Stimulated activated CD4-positive, alpha-beta T cell treated with anti-CD3 and anti-CD28 coated beads, Interleukin-4, amount 100 ng/mL, for 1 hour (primary cell): ENCODE data around the gene MYMK.

ENCODE experiments used
- DNase-seq: peaks from one replicate; pipeline ENCODE4 v3.0.0-alpha.2; 2020

Gene MYMK

GRCh38 chr9:133557581-133557980, 32.8 kb upstream of the MYMK start:
- DNase-seq = no peak

- no peak for DNase-seq
Measured at GRCh38 chr9:133556354-133556753, 31.6 kb upstream of the MYMK start.

- no peak for DNase-seq
Measured at GRCh38 chr9:133554729-133555128, 30.0 kb upstream of the MYMK start.

- DNase-seq = no peak
Measured at GRCh38 chr9:133553973-133554713, 29.4 kb upstream of the MYMK start.

GRCh38 chr9:133553123-133553522, 28.4 kb upstream of the MYMK start:
- DNase-seq = no peak

GRCh38 chr9:133552236-133552635, 27.5 kb upstream of the MYMK start:
- no peak for DNase-seq

- no peak for DNase-seq
Measured at GRCh38 chr9:133551446-133551845, 26.7 kb upstream of the MYMK start.

- no peak for DNase-seq
Measured at GRCh38 chr9:133547116-133547515, 22.4 kb upstream of the MYMK start.

- no peak for DNase-seq
Measured at GRCh38 chr9:133546287-133546680, 21.5 kb upstream of the MYMK start.

- no peak for DNase-seq
Measured at GRCh38 chr9:133545494-133546286, 20.9 kb upstream of the MYMK start.

GRCh38 chr9:133543772-133544467, 19.2 kb upstream of the MYMK start:
- DNase-seq = no peak

GRCh38 chr9:133542002-133542401, 17.2 kb upstream of the MYMK start:
- no peak for DNase-seq

GRCh38 chr9:133540698-133541025, 15.9 kb upstream of the MYMK start:
- no peak for DNase-seq

- DNase-seq = no peak
Measured at GRCh38 chr9:133539991-133540697, 15.4 kb upstream of the MYMK start.

- DNase-seq = no peak
Measured at GRCh38 chr9:133538851-133539833, 14.4 kb upstream of the MYMK start.

- no peak for DNase-seq
Measured at GRCh38 chr9:133538176-133538575, 13.4 kb upstream of the MYMK start.

GRCh38 chr9:133537257-133537656, 12.5 kb upstream of the MYMK start:
- DNase-seq = no peak

- DNase-seq = no peak
Measured at GRCh38 chr9:133536536-133536935, 11.8 kb upstream of the MYMK start.

- no peak for DNase-seq
Measured at GRCh38 chr9:133536080-133536479, 11.3 kb upstream of the MYMK start.

- no peak for DNase-seq
Measured at GRCh38 chr9:133535306-133535877, 10.6 kb upstream of the MYMK start.
